ENCODE results near the gene TWSG1. TPM values are rescaled to one million over a fixed set of nuclear protein-coding genes. Genes with fewer than 3 reads are reported as not detected.

Gene TWSG1
- polyA plus RNA-seq (ENCODE audit: insufficient read length): 32.6 TPM

DNA sequence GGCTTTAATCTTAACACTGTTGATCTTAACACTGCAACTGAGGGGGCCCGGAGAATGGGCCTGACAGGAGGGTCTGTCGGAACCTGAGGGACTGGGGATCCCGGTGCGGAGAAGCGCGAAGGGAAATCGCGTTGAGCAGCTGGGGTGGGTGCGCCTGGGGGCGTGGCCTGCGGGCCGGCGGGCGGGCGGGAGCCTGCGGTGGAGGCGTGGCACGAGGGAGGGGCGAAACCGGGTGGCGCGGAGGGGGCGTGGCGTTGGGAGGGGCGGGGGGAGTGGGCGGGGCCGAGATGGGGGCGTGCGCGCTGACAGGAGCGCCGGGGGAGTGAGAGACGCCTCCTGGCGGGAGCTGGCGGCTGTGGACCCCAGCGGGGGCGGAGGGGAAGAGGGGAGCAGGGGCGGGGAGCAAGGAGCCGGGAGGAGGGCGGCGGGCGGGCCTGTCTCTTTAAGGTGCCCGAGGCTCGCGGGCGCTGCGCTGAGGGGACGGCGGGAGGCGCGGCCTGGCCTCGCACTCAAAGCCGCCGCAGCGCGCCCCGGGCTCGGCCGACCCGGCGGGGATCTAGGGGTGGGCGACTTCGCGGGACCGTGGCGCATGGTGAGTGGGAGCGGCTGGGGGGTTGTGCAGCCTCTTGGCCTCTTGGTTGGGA lies at the start of gene TWSG1:
TSS of gene TWSG1 (plus strand) at position 445 of the 644 bp plus-strand sequence. CDS start 2,457 bp downstream, outside the sequence.
- peak; percentile 91 for DNase-seq

- DNase-seq: no peak
Measured at GRCh38 chr18:9285604-9286003, 49.0 kb upstream of the TWSG1 start.

- no peak for DNase-seq
Measured at GRCh38 chr18:9287036-9287435, 47.5 kb upstream of the TWSG1 start.

- DNase-seq: no peak
Measured at GRCh38 chr18:9289698-9290097, 44.9 kb upstream of the TWSG1 start.

- no peak for DNase-seq
Measured at GRCh38 chr18:9290156-9290555, 44.4 kb upstream of the TWSG1 start.

GRCh38 chr18:9292047-9292446 lies 42.5 kb upstream of the TWSG1 start:
- no peak for DNase-seq

DNA sequence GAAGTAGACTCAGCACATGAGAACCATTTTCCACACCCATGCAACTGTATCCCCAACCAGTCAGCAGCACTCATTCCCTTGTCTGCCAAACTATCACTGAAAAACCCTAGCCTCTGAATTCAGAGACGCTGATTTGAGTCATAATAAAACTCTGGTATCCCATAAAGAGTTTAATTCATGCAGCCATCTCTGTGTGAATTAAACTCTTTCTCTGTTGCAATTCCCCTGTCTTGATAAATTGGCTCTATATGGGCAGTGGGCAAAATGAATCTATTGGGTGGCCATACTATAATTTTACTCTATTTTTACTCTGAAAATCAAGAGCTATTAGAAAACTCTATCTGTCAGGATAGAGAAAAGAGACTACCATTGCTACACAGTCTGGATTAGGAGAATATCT lies 40.6 kb upstream of the TWSG1 start:
- DNase-seq: no peak

- no peak for DNase-seq
Measured at GRCh38 chr18:9296233-9297006, 38.2 kb upstream of the TWSG1 start.

- DNase-seq: no peak
Measured at GRCh38 chr18:9297007-9297393, 37.6 kb upstream of the TWSG1 start.

- no peak for DNase-seq
Measured at GRCh38 chr18:9304388-9305070, 30.0 kb upstream of the TWSG1 start.

GRCh38 chr18:9319333-9319732 lies 15.2 kb upstream of the TWSG1 start:
- no peak for DNase-seq

- DNase-seq: no peak
Measured at GRCh38 chr18:9321017-9321452, 13.5 kb upstream of the TWSG1 start.

- no peak for DNase-seq
Measured at GRCh38 chr18:9321736-9322135, 12.8 kb upstream of the TWSG1 start.

DNA sequence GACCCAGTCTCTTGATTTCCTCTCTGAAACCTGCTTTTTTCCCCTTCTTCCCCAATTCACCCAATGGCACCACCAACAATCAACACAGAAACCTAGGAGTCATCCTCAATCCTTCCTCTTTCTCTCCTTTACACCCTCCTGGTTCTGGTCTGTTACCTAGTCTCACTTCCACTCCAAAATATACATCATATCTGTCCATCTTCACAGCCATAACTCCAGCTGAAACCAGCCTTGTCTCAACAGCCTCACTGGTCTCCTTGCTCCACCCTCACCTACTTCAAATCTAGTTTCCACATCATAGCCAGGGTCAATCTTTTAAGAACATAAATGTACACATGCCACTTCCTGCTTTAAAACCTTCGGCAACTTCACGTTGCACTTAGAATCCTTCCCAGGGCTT lies 11.8 kb upstream of the TWSG1 start:
- DNase-seq: no peak

GRCh38 chr18:9323750-9324445 lies 10.7 kb upstream of the TWSG1 start:
- DNase-seq: no peak

GRCh38 chr18:9325716-9326115 lies 8.9 kb upstream of the TWSG1 start:
- DNase-seq: no peak

DNA sequence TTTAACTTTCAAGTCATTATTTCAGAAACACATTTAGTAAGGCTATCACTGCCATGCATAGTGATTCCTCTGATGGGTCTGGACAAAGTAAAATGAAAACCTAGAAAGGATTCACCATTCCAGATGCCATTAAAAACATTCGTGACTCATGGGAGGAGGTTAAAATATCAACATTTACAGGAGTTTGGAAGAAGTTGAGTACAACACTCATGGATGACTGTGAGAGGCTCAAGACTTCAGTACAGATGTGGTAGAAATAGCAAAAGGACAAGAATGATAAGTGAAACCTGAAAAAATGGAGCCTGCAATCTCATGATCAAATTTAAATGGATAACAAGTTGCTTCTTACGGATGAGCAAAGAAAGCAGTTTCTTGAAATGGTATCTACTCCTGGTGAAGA lies 5.8 kb upstream of the TWSG1 start:
- no peak for DNase-seq

- DNase-seq: no peak
Measured at GRCh38 chr18:9329471-9329870, 5.1 kb upstream of the TWSG1 start.

DNA sequence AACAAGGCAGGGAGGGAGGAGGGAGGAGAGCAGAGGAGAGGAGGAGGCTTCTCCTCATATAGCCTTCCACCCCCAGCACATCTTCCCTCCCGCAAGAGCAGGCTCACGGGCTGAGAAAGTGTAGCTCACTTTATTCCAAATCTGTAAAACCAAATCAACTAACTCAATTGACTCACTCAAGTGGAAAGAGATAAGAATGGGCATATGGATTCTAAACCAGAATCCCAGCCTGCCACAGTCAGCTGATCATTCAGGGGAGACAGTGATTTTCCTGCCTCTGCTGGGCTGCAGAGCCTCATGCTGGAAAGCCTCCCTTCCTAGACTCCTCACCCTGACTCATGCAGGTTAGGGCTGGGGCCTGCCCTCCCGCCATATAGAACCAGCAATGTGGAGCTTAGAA lies 4.2 kb upstream of the TWSG1 start:
- DNase-seq: no peak

DNA sequence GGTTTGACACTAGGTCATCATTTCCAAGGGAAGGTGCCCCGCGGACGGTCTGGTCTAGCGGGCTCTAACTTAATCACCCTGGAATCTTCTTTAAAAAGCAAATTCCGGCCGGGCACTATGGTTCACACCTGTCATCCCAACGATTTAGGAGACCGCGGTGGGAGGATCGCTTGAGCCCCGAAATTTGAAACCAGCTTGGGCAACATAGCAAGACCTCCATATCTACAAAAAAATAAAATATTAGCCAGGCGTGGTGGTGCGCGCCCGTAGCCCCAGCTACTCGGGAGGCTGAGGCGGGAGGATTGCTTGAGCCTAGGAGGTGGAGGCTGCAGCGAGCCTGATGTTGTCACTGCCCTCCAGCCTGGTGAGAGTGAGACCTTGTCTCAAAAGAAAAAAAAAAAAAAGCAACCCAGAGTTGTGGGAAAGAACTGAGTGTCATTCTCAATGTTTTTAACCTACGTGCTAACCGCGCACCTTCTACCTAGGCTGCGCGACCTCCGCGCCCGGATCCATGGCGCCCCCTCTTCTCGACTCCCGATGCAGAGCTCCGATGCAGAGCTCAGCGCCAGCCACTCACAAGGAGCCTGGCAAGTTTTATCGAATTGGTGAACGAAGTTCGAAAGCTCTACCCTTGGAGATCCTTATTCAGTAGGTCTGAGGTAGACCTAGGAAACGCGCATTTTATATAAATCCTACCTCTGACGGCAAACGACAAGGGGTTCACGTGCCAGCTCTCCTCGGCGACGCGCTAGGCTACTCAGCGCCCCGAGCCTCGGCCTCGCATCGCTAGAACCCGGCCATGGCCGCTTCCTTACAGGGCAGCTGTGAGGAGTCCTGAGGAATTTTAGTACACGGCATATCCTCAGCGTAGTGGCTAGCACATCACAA lies 888 bp upstream of the TWSG1 start:
- DNase-seq: no peak

GRCh38 chr18:9334973-9335696 lies 562 bp downstream of the TWSG1 start:
- DNase-seq: peak; percentile 65

Data from hindlimb muscle (tissue), 1 donor.